IPS-11a (cell line): ENCODE results near the gene PRRX2.
A peak's percentile ranks its signal among the peaks of the same experiment; 100 is the strongest.
"Not testable (repeated sequence)": the region's sequence is repeated elsewhere in the genome, so short reads cannot be mapped to it uniquely, and the experiment has no call there.

ENCODE experiments used
- H3K4me3 ChIP-seq: one replicate; pipeline ENCODE4 v1.5.1; 2013; ENCODE audit warnings: low read depth, low read length, control low read depth

The PRRX2 gene

DNA sequence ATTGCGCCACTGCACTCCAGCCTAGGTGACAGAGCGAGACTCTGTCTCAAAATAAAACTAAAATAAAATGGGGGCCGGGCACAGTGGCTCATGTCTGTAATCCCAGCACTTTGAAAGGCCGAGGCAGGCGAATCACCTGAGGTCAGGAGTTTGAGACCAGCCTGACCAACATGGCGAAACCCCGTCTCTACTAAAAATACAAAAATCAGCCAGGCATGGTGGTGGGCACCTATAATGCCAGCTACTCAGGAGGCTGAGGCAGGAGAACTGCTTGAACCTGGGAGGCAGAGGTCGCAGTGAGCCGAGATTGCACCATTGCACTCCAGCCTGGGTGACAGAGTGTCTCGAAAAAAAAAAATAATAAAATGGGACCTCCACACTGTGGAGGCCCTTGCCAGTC lies 29.1 kb upstream of the PRRX2 start:
- not testable (repeated sequence) for H3K4me3 ChIP-seq

DNA sequence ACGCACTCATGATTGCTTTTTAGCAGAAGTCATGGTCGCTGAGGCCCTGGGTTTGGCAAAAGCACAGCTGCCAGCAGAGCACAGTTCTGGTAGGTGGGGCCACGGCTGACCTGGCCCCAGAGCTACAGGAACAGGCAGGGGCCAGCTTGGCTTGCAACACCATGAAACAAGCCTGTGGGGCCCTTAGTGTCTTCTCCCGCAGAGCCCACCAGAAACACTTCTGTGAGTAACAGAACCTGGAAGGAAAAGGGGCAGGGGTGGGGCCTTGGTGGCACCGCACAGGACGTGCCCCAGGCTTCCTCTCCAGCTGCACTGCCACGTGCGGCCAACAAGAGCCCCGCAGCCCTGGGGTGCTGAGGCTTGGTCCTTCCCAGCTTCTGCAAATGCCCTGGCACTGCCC lies 28.3 kb upstream of the PRRX2 start:
- H3K4me3 ChIP-seq, result no peak overlapping the region

DNA sequence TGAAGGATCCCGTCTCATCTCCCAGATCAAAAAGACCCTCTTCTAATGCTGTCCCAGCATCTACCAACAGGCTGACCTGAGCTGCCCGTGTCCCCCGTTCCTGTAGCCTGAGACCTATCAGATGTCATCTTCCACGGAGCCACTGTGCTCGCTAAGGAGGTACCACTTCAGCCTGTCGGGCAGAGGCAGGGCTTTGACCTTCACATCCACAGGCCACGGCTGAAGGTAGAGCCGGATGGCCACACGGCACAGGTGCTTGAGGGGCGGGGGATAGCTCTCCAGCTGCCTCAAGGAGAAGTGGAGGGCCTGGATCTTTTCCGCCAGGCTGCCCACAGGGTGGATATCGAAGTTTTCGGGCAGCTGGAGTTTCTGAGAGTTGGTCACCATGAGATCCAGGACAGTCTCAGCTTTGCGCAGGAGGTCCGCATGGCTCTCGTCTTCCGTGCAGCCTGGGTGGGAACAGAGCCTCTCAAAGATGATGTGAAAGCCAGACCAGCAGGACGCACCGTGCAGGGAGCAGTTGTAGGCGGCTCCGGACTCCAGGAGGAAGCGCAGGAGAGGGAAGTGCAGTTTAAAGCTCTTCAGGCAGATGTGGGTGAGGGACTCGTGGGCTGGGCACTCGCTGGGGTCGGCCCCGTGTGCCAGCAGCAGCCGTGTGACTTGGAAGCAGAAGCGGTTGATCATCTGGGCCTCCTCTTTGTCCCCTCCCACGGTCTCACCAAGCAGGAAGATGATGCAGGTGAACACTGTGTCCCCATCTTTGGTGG lies 27.6 kb upstream of the PRRX2 start:
- H3K4me3 ChIP-seq, result no peak overlapping the region

DNA sequence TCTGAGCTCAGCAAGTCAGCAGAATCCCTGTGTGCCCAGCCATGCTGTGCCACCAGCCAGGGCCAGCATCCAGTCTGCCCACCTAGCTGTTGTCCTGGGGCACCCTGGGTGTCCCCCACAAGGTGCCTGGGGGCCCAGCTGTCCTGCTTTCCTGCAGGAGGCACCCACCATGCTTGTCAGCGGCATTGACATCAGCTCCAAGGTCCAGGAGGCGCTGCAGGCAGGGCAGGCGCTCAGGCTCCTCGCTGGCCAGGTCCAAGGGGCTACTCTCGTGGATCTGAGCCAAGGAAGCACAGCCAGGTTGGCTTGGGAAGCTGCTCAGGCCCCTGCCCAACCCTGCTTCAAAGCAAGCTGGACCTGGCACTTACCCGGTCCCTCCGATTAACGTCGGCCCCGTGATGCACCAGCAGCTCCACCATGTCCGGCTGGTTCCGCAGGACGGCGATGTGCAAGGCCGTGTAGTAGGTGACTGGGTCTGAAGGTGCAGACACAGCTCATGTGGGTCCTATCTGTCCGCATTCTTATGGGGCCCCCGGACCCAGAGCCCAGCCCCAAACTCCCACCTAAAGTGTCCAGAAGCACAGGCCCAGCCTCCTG lies 26.3 kb upstream of the PRRX2 start:
- no peak overlapping the region for H3K4me3 ChIP-seq

DNA sequence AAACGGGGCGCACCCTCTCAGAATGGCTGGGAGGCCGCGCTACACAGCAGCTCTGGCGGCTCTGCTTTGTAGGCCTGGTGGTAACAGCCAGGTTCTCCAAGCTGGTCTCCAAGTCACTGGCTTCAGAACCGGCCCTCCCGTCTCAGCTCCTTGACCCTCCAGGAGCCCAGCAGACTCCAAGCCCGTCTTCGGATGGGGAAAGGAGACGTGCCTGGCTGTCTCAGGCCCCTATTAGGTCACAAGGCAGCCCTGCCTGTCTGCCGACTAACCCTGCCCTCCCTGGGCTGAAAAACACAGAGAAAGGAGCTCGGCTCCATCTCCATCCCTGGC lies 25.7 kb upstream of the PRRX2 start:
- no peak overlapping the region for H3K4me3 ChIP-seq

DNA sequence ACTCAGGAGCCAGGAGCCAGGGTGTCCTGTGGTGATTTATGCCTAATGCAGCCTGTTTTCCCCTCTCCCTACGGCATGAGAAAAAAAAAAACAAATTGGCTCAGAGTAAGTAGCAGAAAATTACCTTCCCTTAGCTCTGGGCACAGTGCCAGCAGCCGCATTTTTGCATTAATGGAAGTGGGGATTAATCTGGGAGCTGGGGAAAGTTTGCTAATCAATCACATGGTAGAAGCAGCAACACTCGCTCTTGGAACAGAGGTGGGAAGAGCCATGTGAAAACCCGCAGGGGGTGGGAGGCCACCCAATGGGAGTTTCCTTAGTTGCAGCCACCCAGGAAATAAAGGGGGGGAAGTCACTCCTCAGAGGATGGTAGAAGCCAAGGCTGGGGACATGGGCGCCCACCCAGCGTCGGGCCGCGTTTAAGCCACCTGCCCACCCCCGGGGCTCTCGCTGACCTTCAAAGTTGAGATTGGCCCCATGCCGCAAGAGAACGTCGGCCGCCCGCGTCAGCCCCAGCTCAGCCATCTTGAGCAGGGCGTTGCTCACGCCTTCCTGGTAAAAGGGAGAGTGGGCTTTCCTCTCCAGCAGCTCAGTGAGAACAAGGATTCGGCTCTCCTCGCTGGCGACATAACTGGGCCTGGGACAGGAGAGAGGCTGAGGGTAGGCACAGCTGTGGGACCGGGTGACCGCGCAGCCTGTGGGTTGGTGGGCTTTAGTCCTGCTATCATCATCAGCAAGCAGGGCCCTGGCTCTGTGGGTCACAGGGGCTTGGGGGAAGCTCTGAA lies 25.2 kb upstream of the PRRX2 start:
- no peak overlapping the region for H3K4me3 ChIP-seq

DNA sequence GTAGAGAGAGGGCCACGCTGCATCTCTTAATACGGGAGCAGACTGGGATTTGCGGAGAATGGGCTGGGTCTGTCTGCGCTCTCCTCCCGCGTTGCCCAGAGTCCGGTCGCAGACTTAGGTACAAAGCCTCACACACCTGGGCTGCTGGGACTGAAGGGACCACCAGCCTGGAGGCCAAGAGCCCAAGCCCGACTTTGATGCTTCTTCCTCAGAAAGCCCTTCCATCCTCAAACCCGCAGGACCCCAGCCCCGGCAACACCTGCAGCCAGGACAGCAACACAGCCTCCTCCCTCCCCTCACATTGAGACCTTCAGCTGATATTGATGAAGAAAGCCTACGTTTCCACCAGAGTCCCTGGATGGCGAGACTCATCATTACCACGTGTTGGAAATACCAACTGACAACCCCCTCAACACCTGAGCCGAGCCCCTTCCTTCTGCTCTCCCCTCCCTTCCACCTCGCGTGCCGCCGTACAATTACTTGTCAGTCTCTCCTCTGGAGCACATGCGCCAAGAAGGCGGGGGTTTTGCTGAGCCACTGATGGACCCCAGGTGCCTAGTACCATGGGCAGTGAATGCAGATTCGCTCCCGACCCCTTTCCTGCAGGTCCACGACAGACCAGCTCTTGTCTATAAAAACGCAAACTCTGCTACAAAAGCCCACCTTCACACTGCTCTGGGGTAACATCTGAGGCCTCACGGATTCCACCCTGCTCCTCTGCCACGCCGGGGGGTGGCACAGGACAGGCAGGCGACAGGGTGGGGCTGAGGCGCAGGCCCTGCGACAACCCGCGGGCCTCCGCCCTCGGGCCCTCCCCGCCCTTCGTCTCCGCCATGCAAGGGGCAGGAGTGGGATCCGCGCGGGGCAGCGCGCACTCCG lies 24.3 kb upstream of the PRRX2 start:
- H3K4me3 ChIP-seq, result peak overlapping the region; percentile 92

DNA sequence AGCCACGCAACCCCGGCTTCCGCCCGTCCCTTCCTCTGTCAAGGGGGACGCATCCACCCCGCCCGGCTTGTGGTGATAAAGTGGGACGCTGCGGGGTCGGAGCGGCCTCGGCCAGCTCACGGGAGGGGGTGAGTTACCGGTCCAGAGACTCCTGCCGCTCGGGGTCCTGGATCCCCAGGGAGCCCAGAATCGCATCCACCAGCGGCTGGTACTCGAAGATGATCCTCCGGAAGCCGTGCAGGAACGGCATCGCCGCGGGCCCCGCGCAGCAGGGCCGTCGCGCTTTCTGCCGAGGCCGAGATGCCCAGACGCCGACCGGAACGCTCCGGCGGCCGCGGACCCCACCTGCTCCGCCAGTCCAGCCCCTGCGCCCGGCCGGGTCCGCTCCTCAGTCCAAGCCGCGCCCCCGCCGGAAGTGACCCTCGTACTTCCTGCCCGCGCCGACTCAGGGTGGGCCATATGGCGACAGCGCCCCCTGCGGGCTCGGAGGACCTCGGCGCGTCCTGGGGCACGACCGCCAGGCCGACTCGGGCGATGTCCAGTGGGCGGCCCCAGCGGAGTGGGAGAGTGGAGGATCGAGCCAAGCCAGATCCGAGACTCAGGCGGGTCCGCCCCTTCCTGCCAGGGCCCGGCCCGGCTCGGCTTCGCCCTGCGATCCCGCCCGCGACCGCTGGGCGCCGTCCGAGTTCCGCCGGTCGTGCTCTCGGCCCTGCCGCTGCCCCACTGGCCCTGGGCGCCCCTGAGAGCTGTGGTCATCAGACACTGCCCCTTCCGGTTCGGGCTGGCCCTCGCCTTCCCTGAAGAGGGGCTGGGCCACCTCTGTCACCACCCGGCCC lies 23.5 kb upstream of the PRRX2 start, which contains the start of gene ASB6:
Gene ASB6, minus strand, starts transcription at position 402 of the 836 bp plus-strand sequence. Its CDS starts 152 bp downstream, at position 250.
- H3K4me3 ChIP-seq, result peak within 1 kb of the TSS; percentile 92

DNA sequence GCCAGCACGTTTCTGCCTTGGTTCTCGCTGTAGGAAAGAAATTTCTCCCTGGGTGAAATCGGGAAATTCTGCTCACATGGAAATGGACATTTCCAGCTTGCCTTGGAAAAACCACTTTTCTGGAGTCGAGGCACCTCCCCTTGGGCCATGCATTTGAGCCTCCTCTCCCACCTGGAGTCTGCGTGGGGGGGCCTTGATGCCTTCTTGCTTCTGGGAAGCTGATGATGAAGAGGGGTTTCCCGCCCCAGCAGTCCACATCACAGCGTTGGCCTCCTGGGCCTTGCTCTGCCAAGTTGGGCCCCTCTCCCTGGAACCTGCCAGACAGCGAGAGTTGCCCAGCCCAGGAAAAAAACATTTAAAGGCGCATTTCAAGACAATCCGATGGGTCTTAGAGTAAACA lies 21.7 kb upstream of the PRRX2 start:
- no peak overlapping the region for H3K4me3 ChIP-seq

DNA sequence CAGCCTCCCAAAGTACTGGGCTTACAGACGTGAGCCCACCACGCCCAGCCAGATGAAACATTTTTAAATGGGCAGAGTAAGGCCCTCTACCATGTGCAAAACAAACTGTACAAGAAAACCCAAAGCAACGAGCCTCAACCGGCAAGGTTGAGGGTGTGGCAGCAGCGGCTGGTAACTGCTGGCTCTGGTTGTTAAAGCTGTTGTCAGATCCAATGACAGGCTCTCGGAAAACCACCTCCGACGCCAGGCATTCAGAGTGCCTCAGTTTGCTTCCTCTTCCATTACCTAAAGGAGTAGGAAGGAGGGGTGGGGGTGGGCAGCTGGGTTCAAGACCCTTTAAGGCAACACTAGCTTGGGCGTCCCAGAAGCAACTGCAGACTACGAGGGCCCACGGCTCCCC lies 21.1 kb upstream of the PRRX2 start:
- H3K4me3 ChIP-seq, result no peak overlapping the region

DNA sequence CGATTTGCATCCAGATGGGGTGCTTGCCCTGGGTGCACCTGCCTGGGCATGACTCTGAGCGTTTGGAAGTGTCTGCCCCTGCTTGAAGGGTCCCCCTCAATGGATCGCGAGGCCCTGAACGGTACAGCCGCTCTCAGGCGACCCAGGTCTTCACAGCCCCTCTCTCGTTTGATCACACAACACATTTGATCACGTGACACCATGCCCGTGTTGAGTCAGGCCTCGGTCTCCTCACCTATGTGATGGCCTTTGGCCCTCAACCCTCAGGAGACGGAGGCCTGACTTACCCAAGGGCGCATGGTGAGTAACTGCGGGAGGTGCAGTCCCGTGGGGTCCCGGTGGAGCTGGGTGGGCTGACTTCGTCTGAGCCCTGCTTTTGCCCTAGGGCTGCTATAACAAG lies 20.5 kb upstream of the PRRX2 start:
- H3K4me3 ChIP-seq, result no peak overlapping the region

DNA sequence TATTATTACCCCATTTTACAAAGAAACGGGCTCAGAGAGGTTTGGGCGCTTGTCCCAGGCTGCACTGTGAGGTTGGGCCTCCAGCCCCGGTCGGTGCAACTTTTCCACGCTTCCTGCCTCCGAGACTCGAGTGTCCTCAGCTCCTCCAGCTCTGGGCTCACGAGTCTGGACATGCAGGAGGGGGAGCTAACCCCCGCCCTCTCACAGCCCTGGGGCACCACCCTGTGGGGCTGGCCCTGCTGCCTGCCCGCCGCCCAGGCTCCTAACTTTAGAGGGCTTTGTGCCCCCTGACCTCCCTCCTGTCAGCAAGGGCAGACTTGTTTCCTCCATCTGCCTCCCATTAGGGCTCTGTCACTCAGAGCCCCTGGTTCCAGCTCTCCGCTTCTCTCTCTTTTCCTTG lies 19.2 kb upstream of the PRRX2 start:
- H3K4me3 ChIP-seq, result no peak overlapping the region

DNA sequence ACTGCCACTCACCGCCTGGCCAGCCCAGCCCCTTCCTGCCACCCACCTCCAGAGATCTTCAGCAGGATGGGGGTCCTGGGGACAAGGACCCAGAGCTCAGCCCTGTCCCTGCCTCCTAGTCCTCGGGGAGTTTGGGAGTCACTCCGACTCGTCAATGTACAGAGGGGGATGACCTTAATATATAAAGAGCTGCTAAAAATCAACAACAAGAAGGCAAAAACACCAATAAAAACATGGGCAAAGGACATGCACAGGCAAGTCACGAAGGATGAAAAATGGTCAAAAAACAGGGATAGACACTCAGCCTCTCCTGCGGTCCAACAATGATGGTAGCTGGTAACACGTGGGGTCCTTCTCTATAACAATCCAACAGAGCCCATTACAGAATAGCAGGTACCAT lies 18.8 kb upstream of the PRRX2 start:
- H3K4me3 ChIP-seq, result no peak overlapping the region

DNA sequence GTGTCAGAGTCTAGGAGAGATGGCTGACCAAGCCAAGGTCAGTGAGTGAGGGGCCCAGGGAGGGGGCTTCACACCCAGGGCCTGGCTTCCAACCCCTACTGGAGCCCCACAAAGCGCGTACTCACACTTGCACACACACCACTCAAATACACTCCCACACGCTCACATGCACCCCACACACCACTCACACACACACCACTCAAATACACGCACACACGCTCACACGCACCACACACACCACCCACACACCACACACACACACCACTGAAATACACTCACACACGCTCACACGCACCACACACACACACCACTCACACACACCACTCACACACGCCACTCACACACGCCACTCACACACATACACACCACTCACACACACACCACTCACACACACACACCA lies 17.8 kb upstream of the PRRX2 start:
- H3K4me3 ChIP-seq, result no peak overlapping the region

DNA sequence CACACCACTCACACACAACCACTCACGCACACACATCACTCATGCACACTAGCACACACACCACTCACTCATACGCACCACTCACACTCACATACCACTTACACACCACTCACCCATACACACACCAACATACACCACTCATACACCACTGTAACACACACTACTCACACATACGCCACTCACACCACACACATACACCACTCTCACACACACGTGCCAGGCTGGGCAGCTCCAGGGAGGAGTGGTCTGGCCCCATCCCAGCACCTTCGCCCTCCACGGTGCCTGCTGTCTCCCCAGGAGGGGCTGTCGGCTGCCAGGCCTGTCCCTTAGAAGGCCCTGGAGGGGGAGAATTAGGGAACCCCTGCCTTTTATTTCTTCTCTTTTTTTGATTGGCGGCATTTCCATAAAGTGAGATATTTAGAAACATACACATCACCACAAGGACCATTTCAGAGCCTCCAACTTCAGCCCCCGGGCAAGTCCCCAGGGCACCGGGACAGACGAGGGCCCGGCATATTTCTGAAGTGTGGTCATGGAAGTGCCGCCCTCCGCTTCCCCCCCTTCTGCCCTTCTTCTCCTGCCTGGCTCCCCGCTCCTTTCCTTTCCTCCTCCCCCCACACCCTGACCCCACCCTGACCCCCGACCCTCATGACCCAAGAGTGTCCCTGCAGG lies 17.2 kb upstream of the PRRX2 start:
- H3K4me3 ChIP-seq, result no peak overlapping the region

DNA sequence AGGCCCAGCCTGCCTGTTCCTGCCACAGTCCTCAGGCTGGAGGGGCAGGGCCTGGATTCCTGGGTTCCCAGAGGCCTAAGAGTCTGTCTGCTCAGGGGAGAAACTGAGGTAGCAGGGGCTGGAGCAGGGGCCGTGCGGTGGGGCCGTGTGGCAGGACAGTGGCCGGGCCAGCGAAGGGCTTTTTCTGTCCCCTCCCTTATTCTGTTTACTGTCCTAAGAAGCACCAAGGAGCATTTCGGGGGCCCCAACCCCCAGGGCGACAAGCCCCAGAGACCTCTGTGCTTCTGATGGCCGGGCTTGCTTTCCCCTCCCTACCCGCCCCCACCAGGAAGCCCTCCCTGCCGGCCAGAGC lies 16.7 kb upstream of the PRRX2 start:
- H3K4me3 ChIP-seq, result no peak overlapping the region

DNA sequence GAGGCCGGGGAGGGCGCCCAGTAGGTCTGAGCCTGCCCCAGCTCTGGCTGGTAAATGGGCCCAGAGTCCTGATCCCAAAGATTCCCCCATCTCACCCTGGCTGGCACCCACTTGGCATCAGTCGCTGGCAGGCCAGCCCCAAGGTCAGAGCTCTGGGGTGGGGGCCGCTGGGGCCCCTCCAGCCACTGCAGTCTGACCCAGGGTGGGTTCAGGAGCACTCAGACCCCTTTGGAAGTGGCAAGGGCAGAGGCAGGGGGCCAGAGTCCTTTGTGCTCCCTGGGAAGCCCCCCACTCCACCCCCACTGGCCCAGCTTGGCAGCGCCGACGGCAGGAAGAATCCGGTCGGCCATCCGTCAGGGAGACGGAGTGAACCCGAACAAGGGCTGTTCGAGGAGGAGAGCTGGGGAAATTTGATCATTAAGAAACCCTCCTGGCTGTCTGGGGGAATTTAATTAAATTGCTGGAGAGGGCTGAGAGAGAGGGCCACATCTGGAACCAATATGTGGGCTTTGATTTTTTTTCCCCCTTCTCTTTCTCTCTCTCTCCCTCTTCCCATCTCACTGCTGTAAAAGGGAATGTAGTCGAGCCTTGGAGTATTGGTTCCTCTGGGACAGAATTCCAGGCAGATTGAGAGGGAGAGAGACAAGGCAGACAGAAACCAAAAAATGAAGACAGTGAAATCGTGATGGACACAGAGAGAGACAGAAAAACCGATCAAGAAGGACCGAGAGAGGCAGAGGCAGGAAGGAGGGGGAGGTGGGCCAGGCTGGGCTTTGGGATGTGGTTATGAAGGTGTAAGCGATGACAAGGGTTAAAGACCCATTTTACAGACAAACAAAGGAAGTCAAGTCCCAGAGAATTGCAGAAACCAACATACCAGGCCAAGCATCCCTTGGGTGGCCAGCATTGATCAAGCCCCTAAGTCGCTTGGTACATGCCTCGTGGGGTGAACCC lies 15.4 kb upstream of the PRRX2 start:
- no peak overlapping the region for H3K4me3 ChIP-seq

DNA sequence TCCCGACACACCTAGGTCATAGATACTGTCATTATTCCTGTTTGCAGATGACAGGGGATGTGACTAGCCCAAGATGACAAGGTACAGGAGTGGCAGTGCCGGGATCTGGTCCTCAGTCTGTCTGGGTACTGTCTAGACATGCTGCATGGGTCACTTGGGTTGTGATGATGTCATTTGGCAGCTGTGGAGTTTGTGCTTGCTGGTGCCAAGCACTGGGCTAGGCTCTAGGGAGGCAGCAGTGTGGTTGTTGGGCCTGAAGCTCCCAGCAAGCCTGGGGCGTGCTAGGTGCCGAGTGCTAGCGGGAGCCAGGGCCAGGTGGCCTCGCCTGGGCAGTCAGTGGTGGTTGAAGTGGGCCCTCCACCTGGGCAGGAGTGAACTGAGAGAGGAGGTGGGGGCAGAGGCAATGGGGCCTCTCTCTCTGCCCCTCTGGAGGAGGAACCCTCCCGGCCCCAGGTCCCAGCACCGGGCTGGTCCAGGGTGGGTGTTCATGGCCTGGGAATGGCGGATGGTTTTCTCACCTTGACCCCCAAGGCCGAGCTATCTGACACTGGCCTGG lies 14.7 kb upstream of the PRRX2 start:
- no peak overlapping the region for H3K4me3 ChIP-seq
